Measurements from ENCODE around the gene CMKLR1.

DNA sequence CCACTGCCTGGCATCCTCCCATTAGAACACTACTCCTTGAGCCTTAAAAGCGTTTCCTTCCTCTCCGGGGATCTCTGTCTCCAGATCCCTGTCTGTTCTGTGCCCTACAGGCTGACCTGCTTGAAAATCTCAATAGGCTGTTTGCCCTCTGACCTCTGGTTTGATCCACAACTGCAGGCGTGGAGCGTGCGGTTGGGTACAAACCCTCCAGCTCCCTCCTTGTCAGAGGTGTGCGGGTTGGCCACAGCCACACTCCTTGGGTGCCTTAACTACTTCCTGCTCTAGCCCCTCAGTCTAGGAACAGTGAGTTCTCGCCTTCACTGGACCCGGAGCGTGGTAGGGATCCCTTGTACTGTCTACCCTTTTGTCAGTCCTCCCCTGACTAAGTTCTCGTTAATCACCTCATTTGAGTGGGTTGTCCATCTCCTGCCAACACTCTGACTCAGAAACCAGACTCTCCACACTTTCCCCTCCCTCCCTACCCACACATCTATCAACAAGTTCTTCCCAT lies 33.1 kb downstream of the CMKLR1 start:
- TF ChIP-seq, protein P1, sequence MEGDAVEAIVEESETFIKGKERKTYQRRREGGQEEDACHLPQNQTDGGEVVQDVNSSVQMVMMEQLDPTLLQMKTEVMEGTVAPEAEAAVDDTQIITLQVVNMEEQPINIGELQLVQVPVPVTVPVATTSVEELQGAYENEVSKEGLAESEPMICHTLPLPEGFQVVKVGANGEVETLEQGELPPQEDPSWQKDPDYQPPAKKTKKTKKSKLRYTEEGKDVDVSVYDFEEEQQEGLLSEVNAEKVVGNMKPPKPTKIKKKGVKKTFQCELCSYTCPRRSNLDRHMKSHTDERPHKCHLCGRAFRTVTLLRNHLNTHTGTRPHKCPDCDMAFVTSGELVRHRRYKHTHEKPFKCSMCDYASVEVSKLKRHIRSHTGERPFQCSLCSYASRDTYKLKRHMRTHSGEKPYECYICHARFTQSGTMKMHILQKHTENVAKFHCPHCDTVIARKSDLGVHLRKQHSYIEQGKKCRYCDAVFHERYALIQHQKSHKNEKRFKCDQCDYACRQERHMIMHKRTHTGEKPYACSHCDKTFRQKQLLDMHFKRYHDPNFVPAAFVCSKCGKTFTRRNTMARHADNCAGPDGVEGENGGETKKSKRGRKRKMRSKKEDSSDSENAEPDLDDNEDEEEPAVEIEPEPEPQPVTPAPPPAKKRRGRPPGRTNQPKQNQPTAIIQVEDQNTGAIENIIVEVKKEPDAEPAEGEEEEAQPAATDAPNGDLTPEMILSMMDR (IDR thresholded peaks at IDR 0.05), result no peak
- TF ChIP-seq EZH2 (IDR thresholded peaks at IDR 0.05; ENCODE audit: borderline replicate concordance, insufficient read depth, low read depth, low read length, poor library complexity, severe bottlenecking), result no peak

All from B cell (primary cell).